H1 (cell line): ENCODE results near the gene CPA2.

ENCODE experiments used
- BRCA1 ChIP-seq: IDR thresholded peaks from 2 replicates; pipeline ENCODE4 v1.6.1; 2012; ENCODE audit warnings: low read depth, low read length, improper control_type of control experiment
- KDM1A ChIP-seq: fragments of 200-600, 300-600 bp; sonication (generic); IDR thresholded peaks from 2 replicates; pipeline ENCODE4 v1.7.1; 2016; ENCODE audit warnings: mild to moderate bottlenecking, low read length, borderline replicate concordance
- POLR2A ChIP-seq, 2 experiments: IDR thresholded peaks; 1 replicate in 1 of 2; 2 replicates in 1 of 2; pipeline ENCODE4 v1.6.1; 2011; ENCODE audit warnings: low read depth in 2 of 2, low read length in 2 of 2, mild to moderate bottlenecking in 2 of 2; ENCODE audit errors: control extremely low read depth in 1 of 2
- TF ChIP-seq, protein P1 (sequence below), 3 experiments: IDR thresholded peaks; 1 replicate in 2 of 3; 2 replicates in 1 of 3; pipeline versions ENCODE4 v1.5.1 to v1.6.1; 2011; ENCODE audit warnings: low read length in 3 of 3, mild to moderate bottlenecking in 3 of 3, inconsistent platforms in 2 of 3, low read depth in 1 of 3, moderate library complexity in 1 of 3; ENCODE audit not compliant: insufficient read depth in 1 of 3; ENCODE audit errors: control extremely low read depth in 1 of 3
- TF ChIP-seq, protein P2 (sequence below): IDR thresholded peaks from 2 replicates; pipeline ENCODE4 v1.6.1; 2012; ENCODE audit warnings: inconsistent platforms

DNA sequence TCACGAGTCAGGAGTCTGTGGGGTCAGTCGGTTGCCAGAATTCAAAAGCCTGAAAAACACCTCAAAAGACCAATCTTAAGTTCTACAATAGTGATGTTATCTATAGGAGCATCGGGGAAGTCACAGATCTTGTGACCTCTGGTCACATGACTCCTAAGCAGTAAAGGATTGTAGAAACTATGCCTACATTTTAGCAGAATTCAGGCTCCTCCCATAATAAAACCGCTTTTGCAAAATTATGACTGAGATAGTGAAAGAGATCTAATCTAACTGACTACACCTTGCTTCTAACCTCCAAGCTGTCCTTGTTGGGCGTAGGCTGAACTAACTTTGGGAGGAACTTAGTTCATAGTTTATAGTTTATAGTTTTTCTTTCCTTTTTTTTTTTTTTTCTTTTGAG lies 42.5 kb upstream of the CPA2 start:
- TF ChIP-seq, protein P1, sequence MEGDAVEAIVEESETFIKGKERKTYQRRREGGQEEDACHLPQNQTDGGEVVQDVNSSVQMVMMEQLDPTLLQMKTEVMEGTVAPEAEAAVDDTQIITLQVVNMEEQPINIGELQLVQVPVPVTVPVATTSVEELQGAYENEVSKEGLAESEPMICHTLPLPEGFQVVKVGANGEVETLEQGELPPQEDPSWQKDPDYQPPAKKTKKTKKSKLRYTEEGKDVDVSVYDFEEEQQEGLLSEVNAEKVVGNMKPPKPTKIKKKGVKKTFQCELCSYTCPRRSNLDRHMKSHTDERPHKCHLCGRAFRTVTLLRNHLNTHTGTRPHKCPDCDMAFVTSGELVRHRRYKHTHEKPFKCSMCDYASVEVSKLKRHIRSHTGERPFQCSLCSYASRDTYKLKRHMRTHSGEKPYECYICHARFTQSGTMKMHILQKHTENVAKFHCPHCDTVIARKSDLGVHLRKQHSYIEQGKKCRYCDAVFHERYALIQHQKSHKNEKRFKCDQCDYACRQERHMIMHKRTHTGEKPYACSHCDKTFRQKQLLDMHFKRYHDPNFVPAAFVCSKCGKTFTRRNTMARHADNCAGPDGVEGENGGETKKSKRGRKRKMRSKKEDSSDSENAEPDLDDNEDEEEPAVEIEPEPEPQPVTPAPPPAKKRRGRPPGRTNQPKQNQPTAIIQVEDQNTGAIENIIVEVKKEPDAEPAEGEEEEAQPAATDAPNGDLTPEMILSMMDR (IDR thresholded peaks at IDR 0.05; ENCODE audit: control extremely low read depth in 1 of 3, insufficient read depth in 1 of 3, low read depth in 1 of 3, low read length in 3 of 3): no peak
- TF ChIP-seq BRCA1 (no peak), POLR2A (IDR thresholded peaks at IDR 0.05; ENCODE audit: control extremely low read depth in 1 of 2, low read depth in 2 of 2, low read length in 2 of 2) (no peak), KDM1A (no peak)
- TF ChIP-seq, protein P2, sequence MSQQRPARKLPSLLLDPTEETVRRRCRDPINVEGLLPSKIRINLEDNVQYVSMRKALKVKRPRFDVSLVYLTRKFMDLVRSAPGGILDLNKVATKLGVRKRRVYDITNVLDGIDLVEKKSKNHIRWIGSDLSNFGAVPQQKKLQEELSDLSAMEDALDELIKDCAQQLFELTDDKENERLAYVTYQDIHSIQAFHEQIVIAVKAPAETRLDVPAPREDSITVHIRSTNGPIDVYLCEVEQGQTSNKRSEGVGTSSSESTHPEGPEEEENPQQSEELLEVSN: no peak
